Body of pancreas (tissue), 4 donors: Measurements from ENCODE around the gene MALT1.

Experiments
- POLR2A ChIP-seq, 3 donors: fragments of 450-650 bp; IDR thresholded peaks; one replicate each; pipeline ENCODE4 v1.6.1; 2016; ENCODE audit warnings: antibody characterized with exemption in 3 of 3, mild to moderate bottlenecking in 2 of 3
- TF ChIP-seq, protein P1 (sequence below), 7 experiments: fragments of 450-650 bp in 4 of 7; fragments of 200-600 bp in 3 of 7; sonication (generic) in 3 of 7; IDR thresholded peaks; one replicate each; pipeline ENCODE4 v1.5.1; 2016 to 2019; ENCODE audit warnings: antibody characterized with exemption in 7 of 7

DNA sequence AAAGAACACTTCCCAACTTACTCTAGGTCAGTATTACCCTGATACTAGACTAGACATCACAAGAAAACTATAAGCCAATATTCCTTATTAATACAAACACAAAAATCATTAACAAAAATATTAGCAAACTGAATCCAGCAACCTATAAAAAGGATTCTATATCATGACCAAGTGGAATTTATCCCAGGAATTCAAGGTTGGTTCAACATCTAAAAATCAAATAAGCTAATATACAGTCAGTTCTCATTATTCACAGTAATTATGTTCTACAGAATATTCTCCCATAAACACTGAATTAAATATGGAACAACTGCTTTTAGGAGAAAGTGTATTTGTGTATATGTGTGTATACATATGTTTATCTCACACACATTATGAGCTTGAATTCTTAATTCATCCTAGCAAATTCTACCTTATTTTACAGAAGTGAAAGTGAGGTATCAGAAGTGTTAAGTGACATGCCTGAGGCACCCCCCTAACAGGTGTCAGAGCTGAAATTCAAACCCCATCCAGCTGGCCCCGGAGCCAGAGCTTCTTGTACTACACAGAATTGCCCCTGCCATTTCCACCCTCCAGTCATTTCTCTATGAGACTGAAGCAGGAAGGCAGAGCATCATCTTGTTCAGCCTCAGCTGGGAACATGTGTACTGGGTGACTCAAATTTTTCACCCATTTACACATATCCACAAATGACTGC, 77.8 kb downstream of the MALT1 start:
- TF ChIP-seq, protein P1, sequence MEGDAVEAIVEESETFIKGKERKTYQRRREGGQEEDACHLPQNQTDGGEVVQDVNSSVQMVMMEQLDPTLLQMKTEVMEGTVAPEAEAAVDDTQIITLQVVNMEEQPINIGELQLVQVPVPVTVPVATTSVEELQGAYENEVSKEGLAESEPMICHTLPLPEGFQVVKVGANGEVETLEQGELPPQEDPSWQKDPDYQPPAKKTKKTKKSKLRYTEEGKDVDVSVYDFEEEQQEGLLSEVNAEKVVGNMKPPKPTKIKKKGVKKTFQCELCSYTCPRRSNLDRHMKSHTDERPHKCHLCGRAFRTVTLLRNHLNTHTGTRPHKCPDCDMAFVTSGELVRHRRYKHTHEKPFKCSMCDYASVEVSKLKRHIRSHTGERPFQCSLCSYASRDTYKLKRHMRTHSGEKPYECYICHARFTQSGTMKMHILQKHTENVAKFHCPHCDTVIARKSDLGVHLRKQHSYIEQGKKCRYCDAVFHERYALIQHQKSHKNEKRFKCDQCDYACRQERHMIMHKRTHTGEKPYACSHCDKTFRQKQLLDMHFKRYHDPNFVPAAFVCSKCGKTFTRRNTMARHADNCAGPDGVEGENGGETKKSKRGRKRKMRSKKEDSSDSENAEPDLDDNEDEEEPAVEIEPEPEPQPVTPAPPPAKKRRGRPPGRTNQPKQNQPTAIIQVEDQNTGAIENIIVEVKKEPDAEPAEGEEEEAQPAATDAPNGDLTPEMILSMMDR (IDR thresholded peaks at IDR 0.05): no peak
- no peak for TF ChIP-seq POLR2A (IDR thresholded peaks at IDR 0.05)
